ENCODE results near the gene RGS21. TPM values are rescaled to one million over a fixed set of nuclear protein-coding genes. Genes with fewer than 3 reads are reported as not detected.

RGS21 gene
- total and polyA plus RNA-seq, 2 donors (not counting 1 experiment from before 2014, with no cell fraction given) = not detected

DNA sequence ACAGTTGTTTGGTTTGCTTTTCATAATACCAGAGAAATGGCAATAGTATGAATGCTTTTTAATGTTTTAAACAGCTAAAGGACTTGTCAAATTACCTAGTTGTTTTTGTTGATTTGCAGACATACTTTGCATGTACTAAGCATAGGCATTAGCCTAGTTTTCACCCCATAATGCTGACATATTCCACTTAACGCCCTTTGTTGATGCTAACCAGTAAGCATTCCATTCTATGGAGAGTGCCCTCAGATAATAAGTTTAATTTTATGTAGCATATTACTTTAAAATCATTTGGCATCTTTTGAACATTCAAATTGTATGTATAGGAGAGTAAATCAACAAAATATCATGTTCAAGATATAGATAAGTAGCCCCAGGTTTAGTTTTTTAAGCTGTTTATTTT lies 32.5 kb downstream of the RGS21 start:
- H3K27me3 ChIP-seq (replicated peaks in 1 of 4; ENCODE audit: control extremely low read depth in 1 of 4, control insufficient read depth in 3 of 4, insufficient read depth in 4 of 4, low read length in 3 of 4) = no peaks in the 10 kb centered on the region
- no peak overlapping the region for H3K4me2 ChIP-seq (replicated peaks; ENCODE audit: low read depth, low read length, poor library complexity, severe bottlenecking)
- DNase-seq = no peak
- no peaks in the 10 kb centered on the region for H3K79me2 ChIP-seq (ENCODE audit: control insufficient read depth, insufficient read depth, low read length)
- no peak for ATAC-seq (ENCODE audit: low read depth)
- H3K9ac ChIP-seq (ENCODE audit: low read length) = no peak overlapping the region
- WGBS (ENCODE audit: insufficient coverage) = no CpG with 5 or more reads among the region's 1 CpG
- H3K4me1 Mint-ChIP-seq = no peaks in the 10 kb centered on the region
- no peaks in the 10 kb centered on the region for H3K36me3 ChIP-seq (replicated peaks in 1 of 2; ENCODE audit: control extremely low read depth in 1 of 2, control insufficient read depth in 1 of 2, extremely low read depth in 1 of 2, insufficient read depth in 2 of 2, low read length in 1 of 2)
- no peaks in the 10 kb centered on the region for H3K9me3 ChIP-seq (ENCODE audit: control extremely low read depth in 1 of 3, control insufficient read depth in 2 of 3, insufficient read depth in 1 of 3, low read length in 2 of 3)
- intact Hi-C loops (cut with micrococcal nuclease) = no loop called here
- H3K4me3 Mint-ChIP-seq = no peak overlapping the region
- no peaks in the 10 kb centered on the region for H3K27me3 Mint-ChIP-seq
- H3K4me1 ChIP-seq (ENCODE audit: control insufficient read depth in 2 of 2, insufficient read depth in 2 of 2, low read length in 2 of 2) = no peaks in the 10 kb centered on the region
- no peaks in the 10 kb centered on the region for H4K20me1 ChIP-seq (ENCODE audit: control insufficient read depth, insufficient read depth, low read length, poor library complexity, severe bottlenecking)
- H3K4me3 ChIP-seq (ENCODE audit: control extremely low read depth in 1 of 5, extremely low read depth in 1 of 5, insufficient read depth in 1 of 5, low read depth in 2 of 5, low read length in 4 of 5) = no peak overlapping the region
- TF ChIP-seq EZH2 (IDR thresholded peaks at IDR 0.05; ENCODE audit: borderline replicate concordance, insufficient read depth, low read depth, low read length, poor library complexity, severe bottlenecking) (no peak), CTCF (IDR thresholded peaks at IDR 0.05) (no peak)
- H3K27ac Mint-ChIP-seq = no peak overlapping the region
- no peak overlapping the region for H3K27ac ChIP-seq (ENCODE audit: low read length in 2 of 2)
- POLR2A ChIA-PET = no interaction called here
- CTCF ChIA-PET = no interaction called here
- no peak overlapping the region for H2AFZ ChIP-seq (ENCODE audit: insufficient read depth, low read depth, low read length, poor library complexity, severe bottlenecking)
- H3K9me3 Mint-ChIP-seq (ENCODE audit: insufficient read depth) = no peaks in the 10 kb centered on the region

DNA sequence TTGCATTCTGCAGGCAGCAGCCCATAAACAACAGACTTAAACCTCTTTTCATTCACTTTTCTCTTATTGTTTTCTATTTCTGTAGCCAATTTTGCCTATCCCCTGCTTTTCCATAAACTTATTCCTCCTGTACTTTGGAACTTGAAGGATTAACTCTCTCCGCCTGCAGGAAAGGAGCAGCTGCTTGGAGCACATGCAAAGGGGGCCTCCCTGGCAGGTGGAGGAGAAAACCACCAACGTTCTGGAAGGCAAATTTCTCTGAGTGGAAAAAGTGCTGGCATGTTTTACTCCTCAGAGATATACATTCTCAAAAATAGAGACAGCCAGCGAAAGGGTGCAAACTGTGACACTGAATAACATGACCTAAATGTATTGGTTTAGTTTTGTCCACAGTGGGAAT lies 33.6 kb downstream of the RGS21 start:
- Mint-ChIP-seq H3K9me3 (ENCODE audit: insufficient read depth) (no peaks in the 10 kb centered on the region), H3K4me3 (no peak overlapping the region), H3K27me3 (no peaks in the 10 kb centered on the region), H3K4me1 (no peaks in the 10 kb centered on the region), H3K27ac (no peak overlapping the region)
- Histone ChIP-seq H3K9ac (ENCODE audit: low read length) (no peak overlapping the region), H2AFZ (ENCODE audit: insufficient read depth, low read depth, low read length, poor library complexity, severe bottlenecking) (no peak overlapping the region), H3K4me1 (ENCODE audit: control insufficient read depth in 2 of 2, insufficient read depth in 2 of 2, low read length in 2 of 2) (no peaks in the 10 kb centered on the region), H3K27me3 (replicated peaks in 1 of 4; ENCODE audit: control extremely low read depth in 1 of 4, control insufficient read depth in 3 of 4, insufficient read depth in 4 of 4, low read length in 3 of 4) (no peaks in the 10 kb centered on the region), H3K4me2 (replicated peaks; ENCODE audit: low read depth, low read length, poor library complexity, severe bottlenecking) (no peak overlapping the region), H3K9me3 (ENCODE audit: control extremely low read depth in 1 of 3, control insufficient read depth in 2 of 3, insufficient read depth in 1 of 3, low read length in 2 of 3) (no peaks in the 10 kb centered on the region), H3K4me3 (ENCODE audit: control extremely low read depth in 1 of 5, extremely low read depth in 1 of 5, insufficient read depth in 1 of 5, low read depth in 2 of 5, low read length in 4 of 5) (no peak overlapping the region), H3K27ac (ENCODE audit: low read length in 2 of 2) (no peak overlapping the region), H3K36me3 (replicated peaks in 1 of 2; ENCODE audit: control extremely low read depth in 1 of 2, control insufficient read depth in 1 of 2, extremely low read depth in 1 of 2, insufficient read depth in 2 of 2, low read length in 1 of 2) (no peaks in the 10 kb centered on the region), H3K79me2 (ENCODE audit: control insufficient read depth, insufficient read depth, low read length) (no peaks in the 10 kb centered on the region), H4K20me1 (ENCODE audit: control insufficient read depth, insufficient read depth, low read length, poor library complexity, severe bottlenecking) (no peaks in the 10 kb centered on the region)
- POLR2A ChIA-PET = no interaction called here
- TF ChIP-seq EZH2 (IDR thresholded peaks at IDR 0.05; ENCODE audit: borderline replicate concordance, insufficient read depth, low read depth, low read length, poor library complexity, severe bottlenecking) (no peak), CTCF (IDR thresholded peaks at IDR 0.05) (no peak)
- CTCF ChIA-PET = no interaction called here
- DNase-seq = no peak
- intact Hi-C loops (cut with micrococcal nuclease) = no loop called here
- no peak for ATAC-seq (ENCODE audit: low read depth)
- no CpG with 5 or more reads among the region's 3 CpGs for WGBS (ENCODE audit: insufficient coverage)
